GM12864 (cell line): ENCODE data around the gene INSIG2.
A peak's percentile ranks its signal among the peaks of the same experiment; 100 is the strongest.

Experiments used
- DNase-seq: peaks from one replicate; pipeline ENCODE4 v3.0.0-alpha.2; 2011; ENCODE audit warnings: low read depth
- H3K4me3 ChIP-seq: 2 replicates; pipeline ENCODE4 v1.5.1; 2011; ENCODE audit warnings: mild to moderate bottlenecking, low read depth, low read length, control low read depth
- TF ChIP-seq, protein P1 (sequence below): IDR thresholded peaks from 2 replicates; pipeline ENCODE4 v1.5.1; 2011; ENCODE audit warnings: low read depth, mild to moderate bottlenecking, moderate library complexity, low read length, control low read depth, inconsistent platforms; ENCODE audit errors: missing control alignments

INSIG2 gene

DNA sequence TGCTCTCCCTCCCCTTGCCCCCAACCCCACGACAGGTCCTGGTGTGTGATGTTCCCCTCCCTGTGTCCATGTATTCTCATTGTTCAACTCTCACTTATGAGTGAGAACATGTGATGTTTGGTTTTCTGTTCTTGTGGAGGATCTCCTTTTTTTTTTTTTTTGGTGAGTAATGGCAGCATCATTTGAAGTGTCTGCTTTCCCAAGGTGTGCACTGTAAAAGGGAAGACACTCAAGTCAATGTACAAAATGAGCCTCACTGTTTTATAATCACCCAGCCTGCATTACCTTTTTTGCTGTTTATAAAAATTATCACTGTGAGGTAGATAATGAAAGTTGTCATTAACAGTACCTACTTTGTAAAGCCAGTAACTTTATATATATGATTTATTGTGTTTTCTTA is 56.9 kb downstream of the INSIG2 start:
- no peak for DNase-seq
- H3K4me3 ChIP-seq = no peak overlapping the region
- TF ChIP-seq, protein P1, sequence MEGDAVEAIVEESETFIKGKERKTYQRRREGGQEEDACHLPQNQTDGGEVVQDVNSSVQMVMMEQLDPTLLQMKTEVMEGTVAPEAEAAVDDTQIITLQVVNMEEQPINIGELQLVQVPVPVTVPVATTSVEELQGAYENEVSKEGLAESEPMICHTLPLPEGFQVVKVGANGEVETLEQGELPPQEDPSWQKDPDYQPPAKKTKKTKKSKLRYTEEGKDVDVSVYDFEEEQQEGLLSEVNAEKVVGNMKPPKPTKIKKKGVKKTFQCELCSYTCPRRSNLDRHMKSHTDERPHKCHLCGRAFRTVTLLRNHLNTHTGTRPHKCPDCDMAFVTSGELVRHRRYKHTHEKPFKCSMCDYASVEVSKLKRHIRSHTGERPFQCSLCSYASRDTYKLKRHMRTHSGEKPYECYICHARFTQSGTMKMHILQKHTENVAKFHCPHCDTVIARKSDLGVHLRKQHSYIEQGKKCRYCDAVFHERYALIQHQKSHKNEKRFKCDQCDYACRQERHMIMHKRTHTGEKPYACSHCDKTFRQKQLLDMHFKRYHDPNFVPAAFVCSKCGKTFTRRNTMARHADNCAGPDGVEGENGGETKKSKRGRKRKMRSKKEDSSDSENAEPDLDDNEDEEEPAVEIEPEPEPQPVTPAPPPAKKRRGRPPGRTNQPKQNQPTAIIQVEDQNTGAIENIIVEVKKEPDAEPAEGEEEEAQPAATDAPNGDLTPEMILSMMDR = no peak

DNA sequence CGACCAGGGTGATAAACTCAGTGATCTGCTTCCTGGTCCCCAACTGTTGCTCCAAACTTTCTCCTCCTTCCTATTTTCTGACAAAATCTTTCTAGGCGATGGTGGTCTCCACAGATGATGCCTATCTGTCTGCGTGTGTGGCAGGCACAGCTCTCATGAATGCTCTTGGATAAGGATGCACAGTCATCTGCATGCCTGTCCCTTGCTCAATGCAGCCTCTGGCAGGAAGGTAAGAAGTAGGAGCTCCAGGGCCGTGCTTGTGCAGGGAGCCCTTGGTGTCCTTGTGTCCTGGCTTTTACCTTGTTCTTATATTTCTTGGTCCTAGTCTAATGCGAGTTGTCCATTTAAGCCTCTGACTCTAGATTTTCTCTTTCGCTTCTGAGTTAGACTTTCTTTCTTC is 57.5 kb downstream of the INSIG2 start:
- no peak overlapping the region for H3K4me3 ChIP-seq
- no peak for DNase-seq
- TF ChIP-seq, protein P1 = no peak

DNA sequence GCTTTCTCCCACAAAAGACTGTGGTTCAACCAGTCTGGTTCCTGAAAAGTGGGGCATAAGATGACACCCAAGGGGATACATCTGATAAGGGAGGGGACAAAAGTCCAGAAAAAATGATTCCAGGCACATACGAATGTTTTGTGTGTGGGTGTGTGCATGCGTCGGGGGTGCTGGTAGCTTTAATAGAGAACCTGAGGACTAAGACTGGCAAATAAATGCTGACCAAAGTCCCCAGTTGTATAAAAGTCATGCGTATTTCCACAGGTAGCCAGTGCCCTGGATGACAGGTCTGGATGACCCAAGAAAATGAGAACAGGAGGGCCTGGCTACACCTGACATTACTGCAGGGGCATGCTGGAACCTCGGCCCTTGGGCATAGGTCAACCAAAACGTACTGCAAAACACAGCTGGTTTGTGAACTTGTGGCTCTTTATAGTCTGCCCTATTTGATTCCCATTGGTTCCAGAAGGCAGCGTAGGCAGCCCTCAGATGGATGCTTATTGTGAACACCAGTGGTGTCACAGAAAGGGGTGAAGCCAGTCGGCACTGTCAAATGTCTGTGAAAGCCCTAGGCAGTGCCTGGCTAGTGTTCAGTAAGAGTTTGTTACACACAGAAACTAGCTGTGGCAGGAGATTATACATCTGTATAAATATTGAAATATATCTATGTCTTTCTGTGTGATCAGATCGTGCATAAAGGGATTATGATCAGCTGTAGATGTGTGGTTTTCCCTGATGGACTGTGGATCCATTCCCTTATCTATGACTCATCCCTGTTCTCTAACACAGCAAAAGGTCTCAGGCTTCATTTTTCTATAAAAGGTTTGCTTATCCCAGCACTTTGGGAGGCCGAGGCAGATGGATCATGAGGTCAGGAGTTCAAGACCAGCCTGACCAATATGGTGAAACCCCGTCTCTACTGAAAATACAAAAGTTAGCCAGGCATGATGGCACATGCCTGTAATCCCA is 58.3 kb downstream of the INSIG2 start:
- H3K4me3 ChIP-seq = no peak overlapping the region
- TF ChIP-seq, protein P1 = no peak
- no peak for DNase-seq

DNA sequence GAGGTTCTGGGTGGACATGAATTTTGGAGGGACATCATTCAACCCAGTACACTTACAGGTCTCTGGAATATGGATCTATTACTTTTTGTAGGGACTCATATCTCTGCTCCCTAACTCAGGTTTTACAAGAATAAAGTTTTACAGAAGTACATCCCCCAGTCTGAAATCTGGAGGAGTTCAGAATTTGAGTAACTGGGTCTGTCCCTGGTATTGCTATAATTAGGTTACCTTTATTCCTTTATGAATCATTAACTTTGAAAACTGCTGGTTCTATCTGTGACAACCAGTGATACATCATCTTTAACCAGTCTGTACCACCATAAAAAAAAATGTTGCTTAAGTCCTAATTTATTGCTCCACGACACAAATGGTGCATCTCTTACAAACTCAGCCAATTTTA is 59.9 kb downstream of the INSIG2 start:
- H3K4me3 ChIP-seq = no peak overlapping the region
- no peak for DNase-seq
- TF ChIP-seq, protein P1 = no peak

DNA sequence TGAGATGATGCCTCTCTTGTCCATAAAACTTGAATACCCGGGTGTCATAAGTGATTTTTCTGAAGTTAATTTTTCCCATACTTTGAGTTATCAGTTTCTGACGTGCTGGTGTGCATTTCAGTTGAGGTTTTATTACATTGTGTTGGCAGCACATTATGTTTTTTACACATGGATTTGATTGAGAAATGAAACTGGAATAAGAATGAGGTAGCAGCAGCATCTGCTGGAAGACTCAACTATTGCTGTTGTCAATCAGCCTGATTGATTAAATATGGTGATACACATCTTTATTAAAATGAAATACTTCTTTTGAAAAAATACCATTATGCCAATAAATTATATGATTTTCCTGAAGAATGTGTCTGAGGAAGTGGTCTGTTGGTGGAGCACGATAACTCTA is 60.5 kb downstream of the INSIG2 start:
- no peak overlapping the region for H3K4me3 ChIP-seq
- TF ChIP-seq, protein P1 = peak; percentile 5
- DNase-seq = no peak

DNA sequence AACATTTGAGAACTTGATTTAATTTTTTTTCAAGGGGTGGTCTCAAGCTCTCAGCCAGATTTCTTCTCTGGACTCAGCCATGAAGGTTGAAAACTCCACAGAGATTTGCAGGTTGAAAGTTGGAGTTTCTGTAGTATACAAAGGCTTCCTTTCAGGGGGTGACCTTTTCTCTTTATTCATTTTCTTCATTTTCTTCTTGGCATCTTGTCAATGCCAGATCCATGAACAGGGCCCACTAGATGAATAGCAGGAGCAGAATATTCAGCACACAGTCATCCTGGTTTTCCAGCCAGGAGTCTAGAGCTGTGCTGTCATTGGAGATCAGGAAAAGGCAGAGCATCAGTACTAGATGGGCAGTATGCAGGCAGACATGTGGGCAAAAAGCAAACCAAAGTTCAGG is 62.0 kb downstream of the INSIG2 start:
- DNase-seq = no peak
- no peak overlapping the region for H3K4me3 ChIP-seq
- TF ChIP-seq, protein P1 = no peak

DNA sequence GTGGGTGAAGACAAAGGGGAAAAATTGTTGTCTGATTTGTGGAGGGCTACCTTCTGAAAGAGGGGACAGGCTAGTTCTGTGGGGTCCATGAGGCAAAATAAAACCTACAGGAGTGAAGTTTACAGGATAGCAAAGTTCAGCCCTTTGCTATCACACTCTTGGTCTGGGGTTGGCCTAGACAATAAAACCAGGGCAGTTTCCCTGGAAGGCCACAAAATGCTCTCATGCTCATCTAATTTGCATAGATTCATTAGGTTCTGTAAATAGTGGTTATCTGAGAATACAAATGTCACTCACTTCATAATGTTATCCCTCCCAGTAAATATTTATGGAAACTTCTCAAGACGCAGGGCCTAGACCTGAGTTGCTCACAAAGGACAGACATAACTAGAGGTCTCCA is 63.6 kb downstream of the INSIG2 start:
- TF ChIP-seq, protein P1 = no peak
- no peak for DNase-seq
- H3K4me3 ChIP-seq = no peak overlapping the region
